GM06990 (cell line): ENCODE results near the gene SLC16A2.
"Not testable (repeated sequence)": the region's sequence is repeated elsewhere in the genome, so short reads cannot be mapped to it uniquely, and the experiment has no call there.

Source experiments
- DNase-seq: peaks from one replicate; pipeline ENCODE4 v3.0.0-alpha.2; 2011; ENCODE audit not compliant: insufficient read length; ENCODE audit errors: extremely low read depth
- H3K27me3 ChIP-seq: replicated peaks from 2 replicates; pipeline ENCODE4 v1.6.0; 2011; ENCODE audit warnings: low read length; ENCODE audit not compliant: control insufficient read depth, insufficient read depth
- H3K36me3 ChIP-seq: 2 replicates; pipeline ENCODE4 v1.5.1; 2011; ENCODE audit warnings: low read length; ENCODE audit not compliant: control insufficient read depth, insufficient read depth
- H3K4me3 ChIP-seq: replicated peaks from 2 replicates; pipeline ENCODE4 v1.5.1; 2011; ENCODE audit warnings: low read depth, mild to moderate bottlenecking, control low read depth, low read length
- CTCF ChIP-seq: IDR thresholded peaks from 2 replicates; pipeline ENCODE4 v1.5.1; 2011; ENCODE audit warnings: low read length, control low read depth, mild to moderate bottlenecking, inconsistent platforms; ENCODE audit not compliant: insufficient read depth, poor library complexity, severe bottlenecking

The SLC16A2 gene

GRCh38 chrX:74451450-74452198 lies 30.3 kb downstream of the SLC16A2 start:
- no peak for DNase-seq
- Histone ChIP-seq H3K27me3 (no peaks in the 10 kb centered on the region), H3K4me3 (no peak overlapping the region), H3K36me3 (no peaks in the 10 kb centered on the region)
- no peak for TF ChIP-seq CTCF

- no peak for DNase-seq
- Histone ChIP-seq H3K36me3 (no peaks in the 10 kb centered on the region), H3K4me3 (no peak overlapping the region), H3K27me3 (no peaks in the 10 kb centered on the region)
- TF ChIP-seq CTCF: no peak
Observed at GRCh38 chrX:74452199-74452481, 30.8 kb downstream of the SLC16A2 start.

- Histone ChIP-seq H3K27me3 (no peaks in the 10 kb centered on the region), H3K4me3 (no peak overlapping the region), H3K36me3 (no peaks in the 10 kb centered on the region)
- no peak for DNase-seq
- no peak for TF ChIP-seq CTCF
Observed at GRCh38 chrX:74453178-74453577, 31.9 kb downstream of the SLC16A2 start.

GRCh38 chrX:74454233-74454632 lies 32.9 kb downstream of the SLC16A2 start:
- not testable (repeated sequence) for H3K36me3 ChIP-seq, H3K4me3 ChIP-seq, H3K27me3 ChIP-seq, DNase-seq

GRCh38 chrX:74458736-74459135 lies 37.4 kb downstream of the SLC16A2 start:
- Histone ChIP-seq H3K4me3 (no peak overlapping the region), H3K36me3 (no peaks in the 10 kb centered on the region), H3K27me3 (no peaks in the 10 kb centered on the region)
- TF ChIP-seq CTCF: no peak
- no peak for DNase-seq

DNA sequence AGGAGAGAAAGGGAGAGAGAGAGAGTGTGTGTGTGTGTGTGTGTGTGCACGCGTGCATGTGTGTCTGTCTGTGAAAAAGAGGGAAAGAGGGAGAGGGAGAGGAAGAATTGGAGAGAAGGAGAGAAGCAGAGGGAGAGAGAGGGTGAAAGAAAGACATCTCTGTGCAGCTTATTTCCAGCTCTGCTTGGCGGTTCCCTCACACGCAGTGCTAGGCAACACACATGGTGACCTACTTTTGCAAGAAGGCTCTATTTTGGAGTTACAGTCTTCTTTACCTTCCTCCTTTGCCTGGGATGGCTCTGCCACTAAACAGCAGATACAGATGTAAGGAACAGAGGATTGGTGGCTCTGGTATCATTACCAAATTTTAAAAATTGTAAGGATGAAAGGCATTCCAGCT lies 40.1 kb downstream of the SLC16A2 start:
- TF ChIP-seq CTCF: no peak
- Histone ChIP-seq H3K27me3 (no peaks in the 10 kb centered on the region), H3K36me3 (no peaks in the 10 kb centered on the region), H3K4me3 (no peak overlapping the region)
- DNase-seq: no peak
